Aorta (tissue), 5 donors: ENCODE data around the gene LMO7. TPM values are rescaled to one million over a fixed set of nuclear protein-coding genes. Genes with fewer than 3 reads are reported as not detected.

Experiments
- ATAC-seq: fragments of 200-7000 bp; cut with Tn5 transposase; one replicate; pipeline ENCODE4 v1.9.1; 2022; ENCODE audit warnings: moderate library complexity; ENCODE audit not compliant: low FRiP score
- DNase-seq, 2 donors: peaks; one replicate each; pipeline ENCODE4 v3.0.0-alpha.2; 2020
- H3K27ac ChIP-seq, 2 donors: one replicate each; pipeline ENCODE4 v1.5.1; 2013; ENCODE audit warnings: low read length in 2 of 2, mild to moderate bottlenecking in 2 of 2, moderate library complexity in 2 of 2, control low read depth in 1 of 2, inconsistent platforms in 1 of 2, low read depth in 1 of 2
- H3K27me3 ChIP-seq, 2 donors: one replicate each; pipeline ENCODE4 v1.6.1; 2013; ENCODE audit warnings: control low read depth in 1 of 2, low read length in 1 of 2, mild to moderate bottlenecking in 1 of 2, moderate library complexity in 1 of 2; ENCODE audit not compliant: insufficient read depth in 2 of 2, control insufficient read depth in 1 of 2
- H3K36me3 ChIP-seq, 2 donors: one replicate each; pipeline ENCODE4 v1.6.1; 2013; ENCODE audit warnings: control low read depth in 1 of 2, low read length in 1 of 2, mild to moderate bottlenecking in 1 of 2; ENCODE audit not compliant: insufficient read depth in 2 of 2, control insufficient read depth in 1 of 2
- H3K4me1 ChIP-seq, 2 donors: one replicate each; pipeline ENCODE4 v1.6.1; 2013; ENCODE audit warnings: low read length in 2 of 2, control low read depth in 1 of 2, mild to moderate bottlenecking in 1 of 2, moderate library complexity in 1 of 2; ENCODE audit not compliant: insufficient read depth in 2 of 2, control insufficient read depth in 1 of 2
- H3K4me3 ChIP-seq, 2 donors: one replicate each; pipeline ENCODE4 v1.5.1; 2013; ENCODE audit warnings: low read length in 2 of 2, control low read depth in 1 of 2, mild to moderate bottlenecking in 1 of 2
- H3K9me3 ChIP-seq: one replicate; pipeline ENCODE4 v1.6.1; 2013; ENCODE audit warnings: mild to moderate bottlenecking, low read length; ENCODE audit not compliant: control insufficient read depth
- WGBS, 2 donors: extraction: QIAGEN DNeasy Blood & Tissue Kit; methylation state at CpG; one replicate each; pipeline ENCODE4 v1.1.7; 2013; 5-methylcytosine and 5-hydroxymethylcytosine counted together
- intact Hi-C, 2 donors: fragments of 100-400 bp; cut with DNase I; formaldehyde crosslinking; loops; one replicate each; pipeline versions ENCODE4 v1.14.2 to v1.15.0; 2022
- polyA plus RNA-seq, 2 donors: library from polyadenylated mRNA; stranded (reverse); fragments of 200-250 nt; gene quantifications; one replicate each; pipeline ENCODE4 v1.2.3, GENCODE V29; 2013
- total RNA-seq, 2 donors: library from RNA; stranded (reverse); fragmentation: NEBNext Ultra II Directional; extraction: Animal tissue kit (Norgen Biotek cat#: 25700); gene quantifications; one replicate each; pipeline ENCODE4 v1.2.1, GENCODE V29; 2021
- donor health status: healthy with polysubstance abuse.
- donor health status: Bipolar disorder and iron deficiency.
- donor health status: DM: no; HTN: no; CAD: no.
- donor health status: DM: no; HTN: no; CAD: no.
- donor health status: DM: yes; HTN: yes; CAD: no.

The LMO7 gene
- total and polyA plus RNA-seq, 4 donors, result 31.7 to 76.8 (median 55.9) TPM

GRCh38 chr13:75818179-75818967 lies 182.2 kb downstream of the LMO7 start:
- DNase-seq, result no peak
- peaks cover 6 to 9% of the 10 kb centered on the region in 2 donors for H3K36me3 ChIP-seq
- no peak overlapping the region for H3K27ac ChIP-seq
- no peak for ATAC-seq
- H3K27me3 ChIP-seq, result no peaks in the 10 kb centered on the region
- WGBS, 2 donors, result 71 to 73% methylated on average over 9 of the region's 9 CpGs
- intact Hi-C loops, result no loop called here
- H3K4me1 ChIP-seq, result peaks cover 3 to 7% of the 10 kb centered on the region in 2 donors
- no peaks in the 10 kb centered on the region for H3K9me3 ChIP-seq
- H3K4me3 ChIP-seq, result no peak overlapping the region

DNA sequence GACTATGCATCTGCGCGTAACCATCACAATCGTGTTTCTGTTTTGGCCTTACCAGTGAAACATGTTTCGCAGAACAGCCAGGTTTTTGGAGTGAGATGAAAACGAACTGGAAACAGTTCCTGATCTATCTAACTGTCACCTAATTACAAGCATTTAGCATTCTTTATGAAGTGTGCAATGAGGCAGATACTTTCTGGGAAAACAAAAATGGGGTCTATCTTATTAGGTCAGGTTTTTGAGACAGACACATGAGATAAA lies 182.8 kb downstream of the LMO7 start:
- Histone ChIP-seq H3K27ac (no peak overlapping the region), H3K27me3 (no peaks in the 10 kb centered on the region), H3K4me3 (no peak overlapping the region), H3K36me3 (peaks cover 9 to 12% of the 10 kb centered on the region in 2 donors), H3K9me3 (no peaks in the 10 kb centered on the region), H3K4me1 (peaks cover 0 to 7% of the 10 kb centered on the region in 2 donors)
- ATAC-seq, result no peak
- DNase-seq, result no peak
- intact Hi-C loops, result no loop called here
- 68 to 77% methylated on average over 5 of the region's 5 CpGs for WGBS, 2 donors

- H3K9me3 ChIP-seq, result no peaks in the 10 kb centered on the region
- H3K27me3 ChIP-seq, result no peaks in the 10 kb centered on the region
- H3K4me3 ChIP-seq, result no peak overlapping the region
- ATAC-seq, result no peak
- no peaks in the 10 kb centered on the region for H3K4me1 ChIP-seq
- peaks cover 5 to 9% of the 10 kb centered on the region in 2 donors for H3K36me3 ChIP-seq
- WGBS, 2 donors, result 91 to 92% methylated on average over 4 of the region's 4 CpGs
- intact Hi-C loops, result no loop called here
- no peak overlapping the region for H3K27ac ChIP-seq
- no peak for DNase-seq
Observed at GRCh38 chr13:75825161-75825560, 189.0 kb downstream of the LMO7 start.

GRCh38 chr13:75825594-75825993 lies 189.5 kb downstream of the LMO7 start:
- ATAC-seq (no peak), DNase-seq (no peak)
- Histone ChIP-seq H3K9me3 (no peaks in the 10 kb centered on the region), H3K27me3 (no peaks in the 10 kb centered on the region), H3K4me3 (no peak overlapping the region), H3K27ac (no peak overlapping the region), H3K36me3 (peaks cover 5 to 11% of the 10 kb centered on the region in 2 donors), H3K4me1 (no peaks in the 10 kb centered on the region)
- intact Hi-C loops, result no loop called here
- WGBS, 2 donors, result 94 to 96% methylated on average over 2 of the region's 2 CpGs

- DNase-seq (no peak), ATAC-seq (no peak)
- intact Hi-C loops, result no loop called here
- Histone ChIP-seq H3K9me3 (no peaks in the 10 kb centered on the region), H3K4me1 (no peaks in the 10 kb centered on the region), H3K27ac (no peak overlapping the region), H3K4me3 (no peak overlapping the region), H3K27me3 (no peaks in the 10 kb centered on the region), H3K36me3 (peaks cover 5 to 8% of the 10 kb centered on the region in 2 donors)
- 96 to 99% methylated on average over 5 of the region's 5 CpGs for WGBS, 2 donors
Observed at GRCh38 chr13:75826391-75826790, 190.3 kb downstream of the LMO7 start.

GRCh38 chr13:75829830-75830229 lies 193.7 kb downstream of the LMO7 start:
- ATAC-seq (no peak), DNase-seq (no peak)
- Histone ChIP-seq H3K4me3 (no peak overlapping the region), H3K4me1 (no peaks in the 10 kb centered on the region), H3K27me3 (no peaks in the 10 kb centered on the region), H3K36me3 (peaks cover 0 to 7% of the 10 kb centered on the region in 2 donors), H3K9me3 (no peaks in the 10 kb centered on the region), H3K27ac (no peak overlapping the region)
- intact Hi-C loops, result no loop called here
- 96 to 100% methylated on average over 1 of the region's 1 CpG for WGBS, 2 donors

DNA sequence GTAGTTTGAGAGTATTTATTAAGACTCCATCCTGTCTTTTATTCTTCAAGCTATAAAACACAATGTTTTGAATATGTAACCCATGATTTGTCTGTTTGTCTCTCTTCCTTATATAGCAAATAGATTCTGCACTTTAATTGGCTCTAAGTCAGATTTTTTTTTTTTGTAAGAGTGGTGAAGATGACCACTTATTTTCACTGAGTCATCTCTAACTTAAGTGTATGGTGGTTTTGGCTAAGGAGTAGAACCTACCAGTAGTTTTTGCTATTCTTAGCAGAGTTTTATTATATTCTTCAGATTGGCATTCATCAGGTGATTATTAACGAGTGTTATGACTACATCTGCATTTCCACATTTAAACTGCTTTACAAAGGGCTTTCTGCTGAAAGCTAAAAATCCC lies 194.7 kb downstream of the LMO7 start:
- intact Hi-C loops, result no loop called here
- Histone ChIP-seq H3K4me3 (no peak overlapping the region), H3K27ac (no peak overlapping the region), H3K36me3 (peaks cover 0 to 7% of the 10 kb centered on the region in 2 donors), H3K27me3 (no peaks in the 10 kb centered on the region), H3K9me3 (no peaks in the 10 kb centered on the region), H3K4me1 (no peaks in the 10 kb centered on the region)
- 93 to 96% methylated on average over 1 of the region's 1 CpG for WGBS, 2 donors
- DNase-seq, result no peak
- no peak for ATAC-seq

DNA sequence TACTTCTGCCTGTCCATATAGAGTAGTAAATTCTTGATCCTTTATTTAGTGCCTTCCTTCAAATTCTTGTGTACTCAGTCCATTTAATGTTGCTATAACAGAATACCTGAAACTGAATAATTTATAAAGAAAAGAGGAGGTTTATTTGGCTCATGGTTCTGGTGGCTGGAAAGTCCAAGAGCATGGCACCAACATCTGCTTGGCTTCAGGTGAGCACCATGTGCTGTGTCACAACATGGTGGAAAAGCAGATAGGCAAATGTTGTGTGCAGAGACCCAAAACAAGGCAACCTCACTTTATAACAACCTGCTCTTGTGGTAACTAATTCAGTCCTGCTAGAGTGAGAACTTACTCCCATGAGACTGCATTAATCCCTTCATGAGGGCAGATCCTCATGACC lies 195.3 kb downstream of the LMO7 start:
- no peak overlapping the region for H3K27ac ChIP-seq
- no peaks in the 10 kb centered on the region for H3K4me1 ChIP-seq
- intact Hi-C loops, result no loop called here
- no peaks in the 10 kb centered on the region for H3K27me3 ChIP-seq
- H3K36me3 ChIP-seq, result peaks cover 0 to 7% of the 10 kb centered on the region in 2 donors
- DNase-seq (no peak), ATAC-seq (no peak)
- H3K4me3 ChIP-seq, result no peak overlapping the region
- no peaks in the 10 kb centered on the region for H3K9me3 ChIP-seq

DNA sequence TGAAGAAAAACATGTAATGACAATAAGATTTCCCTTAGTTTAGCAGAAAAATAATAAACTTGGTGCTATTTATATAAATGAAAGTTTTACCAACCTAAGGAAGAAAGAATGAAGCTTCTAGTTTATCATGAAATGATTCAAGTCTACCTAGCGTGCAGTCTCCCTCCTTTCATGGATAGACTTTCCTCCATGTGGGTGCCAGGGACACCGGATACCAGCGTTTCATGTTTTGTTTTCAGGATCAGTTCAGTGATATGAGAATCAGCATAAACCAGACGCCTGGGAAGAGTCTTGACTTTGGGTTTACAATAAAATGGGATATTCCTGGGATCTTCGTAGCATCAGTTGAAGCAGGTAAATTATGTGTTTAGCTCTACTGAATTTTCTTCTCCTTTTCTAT lies 196.7 kb downstream of the LMO7 start:
- 89 to 92% methylated on average over 5 of the region's 5 CpGs for WGBS, 2 donors
- no peak for ATAC-seq
- no peak overlapping the region for H3K4me3 ChIP-seq

More for the DNA sequence above, 196.7 kb downstream of the LMO7 start:
- Histone ChIP-seq H3K36me3 (peaks cover 0 to 5% of the 10 kb centered on the region in 2 donors), H3K27ac (no peak overlapping the region), H3K4me1 (no peaks in the 10 kb centered on the region), H3K9me3 (no peaks in the 10 kb centered on the region), H3K27me3 (no peaks in the 10 kb centered on the region)
- intact Hi-C loops, result no loop called here
- DNase-seq, result no peak
